HG02763 (cell line): ENCODE measurements around the gene CST5.
"Not testable (repeated sequence)": the region's sequence is repeated elsewhere in the genome, so short reads cannot be mapped to it uniquely, and the experiment has no call there.

Source experiments
- ATAC-seq: cut with Tn5 transposase; IDR thresholded peaks from one replicate; pipeline ENCODE4 v1.9.1; 2021; ENCODE audit warnings: mild to moderate bottlenecking, moderate library complexity; ENCODE audit not compliant: unreplicated experiment

Gene CST5, protein sequence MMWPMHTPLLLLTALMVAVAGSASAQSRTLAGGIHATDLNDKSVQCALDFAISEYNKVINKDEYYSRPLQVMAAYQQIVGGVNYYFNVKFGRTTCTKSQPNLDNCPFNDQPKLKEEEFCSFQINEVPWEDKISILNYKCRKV

DNA sequence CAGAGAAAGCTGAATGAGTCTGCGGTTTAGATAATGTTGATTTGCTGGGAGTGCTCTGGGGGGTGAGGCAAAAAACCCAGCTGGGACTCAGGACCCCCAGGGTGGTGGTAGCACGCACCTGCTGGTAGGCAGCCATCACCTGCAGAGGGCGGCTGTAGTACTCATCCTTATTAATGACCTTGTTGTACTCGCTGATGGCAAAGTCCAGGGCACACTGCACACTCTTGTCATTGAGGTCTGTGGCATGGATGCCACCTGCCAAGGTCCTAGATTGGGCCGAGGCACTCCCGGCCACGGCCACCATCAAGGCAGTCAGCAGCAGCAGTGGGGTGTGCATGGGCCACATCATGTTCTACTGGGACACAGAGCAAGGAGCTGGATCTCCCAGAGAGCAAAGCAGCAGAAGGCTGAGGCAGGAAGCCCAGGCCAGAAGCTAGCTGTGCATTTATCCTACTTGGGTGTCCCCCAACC lies at the start of gene CST5:
Gene CST5, minus strand, starts transcription at position 421 of the 471 bp plus-strand sequence. Its CDS starts 72 bp downstream, at position 349.
- no peak for ATAC-seq

GRCh38 chr20:23928788-23929187 lies 49.2 kb upstream of the CST5 start:
- no peak for ATAC-seq

DNA sequence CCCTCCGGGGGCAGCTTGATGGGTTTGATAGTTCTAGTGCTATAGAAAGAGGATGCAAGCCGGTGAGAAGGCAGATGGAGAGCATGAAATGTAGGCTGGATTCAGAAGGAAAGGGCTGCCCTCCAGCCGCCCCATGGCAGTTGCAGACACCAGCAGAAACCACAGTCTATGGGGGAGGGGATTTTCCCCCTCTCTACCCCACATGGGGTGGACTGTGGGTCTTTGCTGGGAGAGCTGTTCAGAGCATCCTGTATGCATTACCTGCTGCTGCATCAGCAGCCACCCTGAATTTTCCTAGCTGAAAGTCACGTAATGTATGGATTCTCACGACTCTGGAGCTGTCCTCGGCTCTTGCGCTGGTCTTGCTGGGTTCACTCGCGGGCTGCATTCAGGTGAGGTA lies 48.8 kb upstream of the CST5 start:
- no peak for ATAC-seq

DNA sequence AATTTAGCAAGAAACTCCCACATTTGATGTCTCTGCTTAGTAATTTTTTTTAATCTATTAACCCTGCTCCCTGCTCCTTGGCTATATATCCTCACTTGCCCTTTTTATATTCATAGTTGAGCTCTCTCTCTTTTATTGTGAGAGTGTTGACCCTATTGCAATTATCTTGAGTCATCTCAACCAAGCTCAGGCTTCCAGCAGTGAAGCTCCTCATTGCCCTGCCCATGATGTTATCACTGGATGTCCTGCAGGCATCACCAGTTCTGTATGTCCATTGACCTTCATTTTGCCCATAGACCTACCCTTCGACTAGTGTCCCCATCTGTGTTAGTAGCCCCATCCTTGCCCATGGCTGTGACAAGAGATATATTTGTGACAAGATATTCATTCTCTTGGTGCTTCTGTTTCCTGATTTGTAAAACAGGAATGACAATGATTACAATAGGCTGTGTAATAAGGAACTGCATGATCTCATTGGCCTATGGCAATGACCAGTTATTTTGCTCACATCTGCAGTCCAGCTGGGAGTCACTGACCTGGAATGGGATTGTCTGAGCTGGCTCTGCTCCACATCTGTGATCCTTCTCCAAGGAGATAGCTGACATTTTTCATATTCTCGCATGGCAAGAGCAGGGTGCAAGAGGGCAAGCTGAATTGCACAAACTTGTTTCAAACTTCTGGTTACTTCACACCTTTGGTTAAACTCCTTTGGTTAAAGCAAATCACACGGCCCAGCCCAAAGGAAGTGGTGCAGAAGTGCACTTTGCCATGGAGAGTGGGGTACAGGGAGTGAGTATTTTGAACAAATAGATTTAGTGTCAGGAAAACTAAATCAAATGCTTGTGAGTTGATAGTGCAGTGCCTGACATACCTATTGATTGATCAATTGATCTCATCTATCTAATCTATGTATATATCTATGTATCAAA lies 47.7 kb upstream of the CST5 start:
- no peak for ATAC-seq

- no peak for ATAC-seq
These were observed 47.0 kb upstream of the CST5 start for GRCh38 chr20:23926526-23926880.

GRCh38 chr20:23925789-23926525 lies 46.4 kb upstream of the CST5 start:
- no peak for ATAC-seq

- no peak for ATAC-seq
These were observed 45.2 kb upstream of the CST5 start for GRCh38 chr20:23924751-23925150.

- ATAC-seq: no peak
These were observed 44.4 kb upstream of the CST5 start for GRCh38 chr20:23923891-23924435.

DNA sequence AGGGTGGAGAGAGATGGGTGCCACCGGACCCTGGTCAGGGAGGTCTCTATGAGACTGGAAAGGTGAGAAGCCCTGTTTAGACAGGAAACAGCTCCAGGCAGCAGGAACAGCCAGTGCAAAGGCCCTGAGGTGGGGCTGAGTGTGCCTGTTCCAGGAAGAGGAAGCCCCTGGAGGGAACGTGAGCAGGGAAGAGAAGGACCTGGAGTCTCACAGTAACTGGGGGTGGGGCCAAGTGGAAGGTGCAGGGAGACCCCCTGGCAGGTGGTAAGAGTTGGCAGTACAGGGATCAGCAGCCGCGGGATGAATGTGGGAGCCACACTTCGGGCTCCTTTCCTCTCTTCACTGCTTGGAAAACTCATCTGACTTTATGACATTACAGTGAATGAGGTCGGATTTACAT lies 43.8 kb upstream of the CST5 start:
- no peak for ATAC-seq

DNA sequence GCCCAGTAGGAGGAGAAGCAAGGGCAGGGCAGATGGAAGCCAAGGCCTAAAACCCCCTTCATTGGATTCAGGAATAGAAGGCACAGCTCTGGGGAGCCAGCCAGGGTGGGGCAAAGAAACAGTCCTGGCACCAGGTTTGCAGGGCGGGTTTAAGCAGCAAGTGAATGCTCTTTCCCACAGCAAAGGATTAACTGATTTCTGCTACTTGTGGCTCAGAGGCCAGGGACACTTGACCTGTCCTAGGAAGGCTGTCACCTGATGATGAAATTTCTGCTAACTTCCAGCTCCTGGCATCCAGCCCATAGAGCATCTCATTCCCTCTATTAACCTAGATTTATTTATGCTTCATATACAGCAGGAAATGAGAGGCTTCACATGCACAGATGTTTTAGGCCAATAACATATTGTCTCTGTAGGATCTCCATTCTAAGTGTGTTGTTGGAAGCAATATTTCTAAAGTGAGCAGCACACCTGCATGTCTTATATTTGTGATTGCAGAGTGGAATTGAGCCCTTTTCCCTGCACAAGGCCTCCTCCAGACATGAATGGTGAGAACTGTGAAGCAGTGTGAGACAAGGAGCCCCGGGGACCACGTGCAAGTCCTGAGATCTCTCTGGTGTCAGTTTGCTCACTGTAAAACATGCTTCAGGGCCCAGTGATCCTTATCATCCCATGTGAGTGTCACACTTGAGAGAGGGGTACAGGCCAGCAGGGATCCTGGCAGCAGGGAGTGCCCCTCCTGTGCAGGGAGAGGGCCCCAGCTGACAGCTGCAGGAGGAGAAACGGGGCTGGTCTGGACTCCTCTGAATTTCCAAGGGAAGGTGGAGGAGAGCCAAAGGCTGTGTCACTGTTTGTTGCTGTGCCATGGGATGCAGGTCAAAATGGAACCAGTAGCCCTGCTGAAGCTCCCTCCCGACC lies 41.1 kb upstream of the CST5 start:
- no peak for ATAC-seq

DNA sequence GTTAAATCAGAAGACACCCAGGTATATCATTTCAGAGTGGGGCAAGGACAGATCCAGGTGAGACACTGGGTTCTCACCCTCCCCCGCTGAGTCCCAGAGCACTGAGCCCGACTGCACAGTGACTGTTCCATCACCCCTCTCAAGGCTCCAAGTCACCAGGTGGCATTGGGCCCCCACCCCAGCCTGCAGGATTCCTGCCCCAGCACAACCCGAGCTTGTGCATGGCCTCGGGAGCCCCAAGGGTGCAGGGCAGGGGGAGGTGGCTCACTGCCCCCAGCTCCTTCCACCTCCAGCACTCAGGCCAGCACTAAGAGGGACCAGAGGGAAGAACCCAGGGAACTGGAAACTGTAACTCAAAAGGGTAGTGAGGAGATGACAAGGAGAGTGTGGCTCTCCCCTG lies 39.3 kb upstream of the CST5 start:
- no peak for ATAC-seq

GRCh38 chr20:23918101-23918862 lies 38.7 kb upstream of the CST5 start:
- ATAC-seq: no peak

DNA sequence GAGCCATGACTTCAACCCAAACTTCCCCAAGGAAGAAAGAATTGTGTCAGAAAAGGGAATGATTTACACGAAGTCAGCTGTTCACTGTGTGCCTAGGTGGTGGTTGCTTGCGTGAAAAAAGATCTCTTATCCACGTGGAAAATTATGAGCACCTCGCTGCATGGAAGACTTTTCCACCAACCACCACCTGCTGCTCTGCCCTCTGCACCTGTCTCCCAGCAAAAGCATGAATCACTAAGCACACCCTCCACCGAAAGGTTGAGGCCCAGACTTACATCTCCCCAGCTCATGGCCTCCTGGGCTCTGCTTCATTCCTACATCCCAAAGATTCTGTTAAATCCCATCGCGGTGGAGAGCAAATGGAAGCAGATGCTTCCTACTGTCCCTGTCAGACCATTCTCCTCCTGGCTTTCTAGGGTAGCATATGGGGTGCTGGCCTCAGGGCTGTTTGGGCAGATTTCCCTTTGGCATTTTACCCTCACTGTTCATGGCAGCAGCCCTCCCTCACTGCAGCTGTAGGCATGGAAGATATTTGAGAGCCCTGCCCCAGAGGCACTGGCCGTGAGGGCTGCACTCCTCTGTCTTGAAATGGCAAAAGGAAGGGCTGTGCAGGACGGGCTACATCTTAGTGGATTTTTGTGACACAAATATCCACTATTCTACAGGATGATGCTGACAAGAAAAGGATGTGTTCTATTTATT lies 37.6 kb upstream of the CST5 start:
- ATAC-seq: no peak

DNA sequence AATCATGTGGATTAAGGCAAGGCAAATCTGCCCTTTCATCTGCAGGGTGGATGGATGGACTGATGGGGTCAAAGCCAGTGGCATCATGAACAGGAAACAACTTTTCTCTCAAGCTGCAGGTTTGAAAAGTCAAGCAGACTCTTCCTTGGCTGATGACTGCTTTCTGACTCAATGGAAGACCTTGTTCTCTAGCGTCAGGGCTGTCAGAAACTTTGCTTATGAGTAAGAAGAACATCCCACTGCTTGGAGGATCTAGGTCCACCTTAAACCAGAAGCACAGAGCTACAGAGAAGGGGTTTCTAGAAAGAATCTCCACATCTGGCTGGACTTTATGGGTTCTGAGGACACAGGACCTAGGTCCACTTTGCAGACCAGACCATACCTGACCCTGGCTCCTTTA lies 36.3 kb upstream of the CST5 start:
- ATAC-seq: no peak

GRCh38 chr20:23914469-23914868 lies 34.9 kb upstream of the CST5 start:
- not testable (repeated sequence) for ATAC-seq

GRCh38 chr20:23910210-23910609 lies 30.7 kb upstream of the CST5 start:
- no peak for ATAC-seq

- ATAC-seq: no peak
These were observed 29.8 kb upstream of the CST5 start for GRCh38 chr20:23909390-23909789.

DNA sequence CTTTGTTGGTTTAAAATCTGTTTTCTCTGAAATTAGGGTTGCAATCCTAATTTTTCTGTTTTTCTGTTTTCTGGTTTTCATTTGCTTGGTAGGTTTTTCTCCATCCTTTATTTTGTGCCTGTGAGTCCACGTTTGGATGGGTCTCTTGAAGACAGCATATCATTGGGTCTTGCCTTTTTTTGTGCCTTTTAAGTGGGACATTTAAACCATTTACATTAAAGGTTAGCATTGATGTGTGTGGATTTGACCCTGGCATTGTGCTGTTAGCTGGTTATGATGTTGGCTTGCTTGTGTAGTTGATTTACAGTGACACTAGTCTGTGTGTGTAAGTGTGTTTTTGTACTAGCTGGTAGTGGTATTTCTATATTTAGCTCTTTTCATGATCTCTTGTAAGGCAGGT lies 28.0 kb upstream of the CST5 start:
- ATAC-seq: no peak

GRCh38 chr20:23902396-23902795 lies 22.8 kb upstream of the CST5 start:
- not testable (repeated sequence) for ATAC-seq
